ENCODE measurements around the gene PGAP3.

The PGAP3 gene

GRCh38 chr17:39636587-39636926, 51.3 kb downstream of the PGAP3 start:
- no peak for DNase-seq

- DNase-seq, result no peak
These were observed 52.2 kb downstream of the PGAP3 start for GRCh38 chr17:39635614-39636176.

GRCh38 chr17:39634384-39634871, 53.4 kb downstream of the PGAP3 start:
- DNase-seq, result peak; percentile 36

- no peak for DNase-seq
These were observed 54.2 kb downstream of the PGAP3 start for GRCh38 chr17:39633570-39634183.

GRCh38 chr17:39632153-39632941, 55.5 kb downstream of the PGAP3 start:
- DNase-seq, result no peak

GRCh38 chr17:39631403-39631802, 56.5 kb downstream of the PGAP3 start:
- no peak for DNase-seq

GRCh38 chr17:39629898-39630297, 58.0 kb downstream of the PGAP3 start:
- no peak for DNase-seq

GRCh38 chr17:39629494-39629880, 58.4 kb downstream of the PGAP3 start:
- no peak for DNase-seq

GRCh38 chr17:39628655-39629493, 59.0 kb downstream of the PGAP3 start:
- no peak for DNase-seq

- no peak for DNase-seq
These were observed 59.9 kb downstream of the PGAP3 start for GRCh38 chr17:39627712-39628516.

- no peak for DNase-seq
These were observed 60.7 kb downstream of the PGAP3 start for GRCh38 chr17:39627047-39627711.

GRCh38 chr17:39626171-39627046, 61.4 kb downstream of the PGAP3 start, which contains the start of gene PPP1R1B:
Gene PPP1R1B (plus strand): TSS chr17:39626952. CDS start chr17:39627393, 441 bp downstream.
- no peak for DNase-seq

GRCh38 chr17:39625198-39625785, 62.6 kb downstream of the PGAP3 start:
- DNase-seq, result no peak

GRCh38 chr17:39624313-39624712, 63.5 kb downstream of the PGAP3 start:
- no peak for DNase-seq

- peak; percentile 71 for DNase-seq
These were observed 64.4 kb downstream of the PGAP3 start for GRCh38 chr17:39623356-39623950.

GRCh38 chr17:39622380-39623006, 65.4 kb downstream of the PGAP3 start:
- DNase-seq, result no peak

GRCh38 chr17:39621523-39622379, 66.1 kb downstream of the PGAP3 start:
- peak; percentile 81 for DNase-seq
